GM12878 (cell line): Measurements from ENCODE around the gene PHC3. TPM values are rescaled to one million over a fixed set of nuclear protein-coding genes. Genes with fewer than 3 reads are reported as not detected.

Experiments used
- ATF2 ChIP-seq: IDR thresholded peaks from 2 replicates; pipeline ENCODE4 v1.6.1; 2012; ENCODE audit warnings: low read length, inconsistent platforms
- BCL11A ChIP-seq: IDR thresholded peaks from 2 replicates; pipeline ENCODE4 v1.6.1; 2011; ENCODE audit warnings: low read depth, low read length
- BMI1 ChIP-seq: fragments of 450-650 bp; IDR thresholded peaks from 2 replicates; pipeline ENCODE4 v1.6.1; 2016; ENCODE audit warnings: mild to moderate bottlenecking, moderate library complexity, borderline replicate concordance
- CEBPZ ChIP-seq: fragments of 150-350 bp; IDR thresholded peaks from 2 replicates; pipeline ENCODE4 v1.6.1; 2016; ENCODE audit warnings: low read depth, low read length
- GATAD2B ChIP-seq: fragments of 450-650 bp; conservative IDR thresholded peaks from 2 replicates; pipeline ENCODE4 v1.6.1; 2017; ENCODE audit warnings: low read depth, mild to moderate bottlenecking, moderate library complexity
- HDGF ChIP-seq: fragments of 450-650 bp; IDR thresholded peaks from 2 replicates; pipeline ENCODE4 v1.6.1; 2016; ENCODE audit warnings: antibody characterized with exemption
- IRF4 ChIP-seq: IDR thresholded peaks from 2 replicates; pipeline ENCODE4 v1.6.1; 2011; ENCODE audit warnings: low read depth, low read length
- MEF2A ChIP-seq: IDR thresholded peaks from 2 replicates; pipeline ENCODE4 v1.6.1; 2011; ENCODE audit warnings: low read depth, mild to moderate bottlenecking, low read length, moderate library complexity; ENCODE audit not compliant: insufficient read depth
- MLLT1 ChIP-seq: fragments of 450-650 bp; IDR thresholded peaks from 2 replicates; pipeline ENCODE4 v1.6.1; 2016; ENCODE audit warnings: mild to moderate bottlenecking
- MTA2 ChIP-seq: fragments of 450-650 bp; IDR thresholded peaks from 2 replicates; pipeline ENCODE4 v1.6.1; 2016; ENCODE audit warnings: low read depth, mild to moderate bottlenecking, moderate library complexity
- NKRF ChIP-seq: fragments of 450-650 bp; conservative IDR thresholded peaks from 2 replicates; pipeline ENCODE4 v1.6.1; 2017; ENCODE audit warnings: mild to moderate bottlenecking, moderate library complexity
- NR2F1 ChIP-seq: fragments of 450-650 bp; conservative IDR thresholded peaks from 2 replicates; pipeline ENCODE4 v1.6.1; 2017; ENCODE audit warnings: mild to moderate bottlenecking
- PBX3 ChIP-seq: IDR thresholded peaks from 2 replicates; pipeline ENCODE4 v1.6.1; 2011; ENCODE audit warnings: mild to moderate bottlenecking, low read depth, low read length, moderate library complexity; ENCODE audit not compliant: insufficient replicate concordance
- RCOR1 ChIP-seq: conservative IDR thresholded peaks from 2 replicates; pipeline ENCODE4 v1.6.1; 2012; ENCODE audit warnings: low read depth, low read length, improper control_type of control experiment
- RELB ChIP-seq: fragments of 450-650 bp; IDR thresholded peaks from 2 replicates; pipeline ENCODE4 v1.6.1; 2017; ENCODE audit warnings: low read depth, mild to moderate bottlenecking, moderate library complexity
- STAT3 ChIP-seq: IDR thresholded peaks from 2 replicates; pipeline ENCODE4 v1.6.1; 2011; ENCODE audit warnings: low read depth, low read length, improper control_type of control experiment
- TARDBP ChIP-seq: IDR thresholded peaks from 2 replicates; pipeline ENCODE4 v1.6.1; 2016; ENCODE audit warnings: borderline replicate concordance
- TCF12 ChIP-seq: IDR thresholded peaks from 2 replicates; pipeline ENCODE4 v1.6.1; 2011; ENCODE audit warnings: low read depth, mild to moderate bottlenecking, low read length
- WRNIP1 ChIP-seq: IDR thresholded peaks from 2 replicates; pipeline ENCODE4 v1.6.1; 2011; ENCODE audit warnings: low read depth, low read length, improper control_type of control experiment, borderline replicate concordance
- ZNF207 ChIP-seq: fragments of 450-650 bp; IDR thresholded peaks from 2 replicates; pipeline ENCODE4 v1.6.1; 2014; ENCODE audit warnings: antibody characterized with exemption, mild to moderate bottlenecking, borderline replicate concordance
- polyA plus RNA-seq, 11 experiments: library from polyadenylated mRNA; depleted of rRNA in 4 of 11; unstranded in 6 of 11; stranded (reverse) in 5 of 11; fragments of >200 nt; fragmentation: Nextera tagmentation in 4 of 11; fragmentation: Illumina TruSeq in 1 of 11; extraction: Ambion mirVana in 4 of 11; extraction: Trizol in 1 of 11; gene quantifications; 1 replicate in 1 of 11; 2 replicates in 10 of 11; pipeline versions ENCODE4 v1.2.1 to v1.2.3, GENCODE V29; 2011 to 2016; ENCODE audit warnings: inconsistent platforms in 2 of 11, missing spikeins in 2 of 11, low read depth in 1 of 11
- total RNA-seq, 4 experiments: library from RNA; depleted of rRNA in 3 of 4; stranded (reverse); fragments of >200 nt in 3 of 4; fragmentation: Illumina TruSeq in 1 of 4; extraction: Trizol in 1 of 4; gene quantifications; 2 replicates each; pipeline versions ENCODE4 v1.2.1 to v1.2.3, GENCODE V29; 2013 to 2021

The PHC3 gene
- total and polyA plus RNA-seq, 10 of the 15 experiments (the other 5 are each of a cell fraction or from before 2014, with no cell fraction given), result 3.3 to 62.3 (median 22.1) TPM

- TF ChIP-seq ATF2 (peak; percentile 94), CEBPZ (no peak), MEF2A (peak; percentile 79), MLLT1 (no peak), MTA2 (peak; percentile 83), WRNIP1 (no peak), TARDBP (peak; percentile 62; the same call in 1 of the 2 replicates), RELB (peak; percentile 89), GATAD2B (no peak; the same call in 1 of the 2 replicates), NKRF (no peak), IRF4 (peak; percentile 89), ZNF207 (no peak), NR2F1 (peak; percentile 45; the same call in 1 of the 2 replicates), HDGF (no peak), PBX3 (peak; percentile 65), BMI1 (0 out of 2 replicates have a peak, but pooled peaks have one; percentile 39), RCOR1 (no peak), BCL11A (peak; percentile 84), STAT3 (0 out of 2 replicates have a peak, but pooled peaks have one; percentile 13), TCF12 (peak; percentile 76; the same call in 1 of the 2 replicates)
Observed at GRCh38 chr3:170044795-170045244, 136.7 kb downstream of the PHC3 start (continued).
